Measurements from ENCODE around the gene YPEL4. TPM values are rescaled to one million over a fixed set of nuclear protein-coding genes. Genes with fewer than 3 reads are reported as not detected.

YPEL4 gene
- total RNA-seq, 1 experiment from 2014 or later = 0.16 TPM

- Mint-ChIP-seq H3K27ac (ENCODE audit: low read depth, unreplicated experiment) (peak overlapping the region; percentile 57), H3K36me3 (ENCODE audit: insufficient read depth, unreplicated experiment) (no peaks in the 10 kb centered on the region), H3K27me3 (ENCODE audit: insufficient read depth, unreplicated experiment) (no peaks in the 10 kb centered on the region), H3K9me3 (ENCODE audit: unreplicated experiment) (no peaks in the 10 kb centered on the region), H3K4me3 (ENCODE audit: unreplicated experiment) (no peak overlapping the region), H3K4me1 (ENCODE audit: insufficient read depth, unreplicated experiment) (no peaks in the 10 kb centered on the region)
- ChIA-PET CTCF (interaction anchor here (0.6 to 1.3 kb wide), 5 partner anchors 10 to 954 kb away, joined by 3 to 4 read pairs (median 3); no protein-coding TSS in a partner anchor), POLR2A (no interaction called here)
- DNase-seq (ENCODE audit: unreplicated experiment) = no peak
- no peak for TF ChIP-seq CTCF (IDR thresholded peaks at IDR 0.05; ENCODE audit: unreplicated experiment)
- BruUV-seq (replicated peaks) = no TSS peak
- intact Hi-C loops (cut with micrococcal nuclease) = no loop called here
Observed at GRCh38 chr11:57622263-57622662, 27.4 kb downstream of the YPEL4 start.

DNA sequence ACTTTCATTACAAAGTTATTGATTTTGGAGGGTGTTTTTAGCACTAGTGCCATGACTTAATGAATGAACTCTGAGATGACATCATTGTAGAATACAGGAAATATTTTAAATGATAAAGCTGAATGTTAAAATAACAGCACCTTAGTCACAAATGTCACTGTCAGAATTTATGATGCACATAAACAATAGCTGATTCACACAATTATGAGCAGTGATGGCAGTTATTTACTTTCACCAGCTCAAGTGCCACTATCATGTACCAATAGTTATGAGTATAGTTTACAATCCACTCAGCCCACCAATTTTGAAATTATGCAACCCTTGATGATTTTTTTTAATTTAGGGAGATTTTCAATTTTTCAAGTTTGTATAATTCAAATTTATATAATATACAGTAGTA lies 29.2 kb downstream of the YPEL4 start:
- no peak overlapping the region for H3K4me3 Mint-ChIP-seq (ENCODE audit: unreplicated experiment)
- H3K27me3 Mint-ChIP-seq (ENCODE audit: insufficient read depth, unreplicated experiment) = peaks cover 8% of the 10 kb centered on the region
- no peaks in the 10 kb centered on the region for H3K36me3 Mint-ChIP-seq (ENCODE audit: insufficient read depth, unreplicated experiment)
- no peak for TF ChIP-seq CTCF (IDR thresholded peaks at IDR 0.05; ENCODE audit: unreplicated experiment)
- intact Hi-C loops (cut with micrococcal nuclease) = no loop called here
- H3K4me1 Mint-ChIP-seq (ENCODE audit: insufficient read depth, unreplicated experiment) = no peaks in the 10 kb centered on the region
- no TSS peak for BruUV-seq (replicated peaks)
- no peak for DNase-seq (ENCODE audit: unreplicated experiment)
- H3K9me3 Mint-ChIP-seq (ENCODE audit: unreplicated experiment) = no peaks in the 10 kb centered on the region
- H3K27ac Mint-ChIP-seq (ENCODE audit: low read depth, unreplicated experiment) = no peak overlapping the region
- ChIA-PET POLR2A (no interaction called here), CTCF (interaction anchor here (0.7 to 1.0 kb wide), 4 partner anchors 21 to 1034 kb away, joined by 3 read pairs; no protein-coding TSS in a partner anchor)

GRCh38 chr11:57619331-57619730 lies 30.4 kb downstream of the YPEL4 start:
- TF ChIP-seq CTCF (IDR thresholded peaks at IDR 0.05; ENCODE audit: unreplicated experiment) = no peak
- H3K27me3 Mint-ChIP-seq (ENCODE audit: insufficient read depth, unreplicated experiment) = peaks cover 18% of the 10 kb centered on the region
- CTCF ChIA-PET = interaction anchor here (1.0 to 5.1 kb wide), 4 partner anchors 19 to 51 kb away, joined by 3 to 26 read pairs (median 4); no protein-coding TSS in a partner anchor
- H3K9me3 Mint-ChIP-seq (ENCODE audit: unreplicated experiment) = no peaks in the 10 kb centered on the region
- no peak for DNase-seq (ENCODE audit: unreplicated experiment)
- no peaks in the 10 kb centered on the region for H3K36me3 Mint-ChIP-seq (ENCODE audit: insufficient read depth, unreplicated experiment)
- no TSS peak for BruUV-seq (replicated peaks)
- intact Hi-C loops (cut with micrococcal nuclease) = no loop called here
- H3K4me1 Mint-ChIP-seq (ENCODE audit: insufficient read depth, unreplicated experiment) = no peaks in the 10 kb centered on the region
- H3K4me3 Mint-ChIP-seq (ENCODE audit: unreplicated experiment) = no peak overlapping the region
- POLR2A ChIA-PET = interaction anchor here (1.1 kb wide), 1 partner anchor 20 kb away, joined by 4 read pairs; no protein-coding TSS in a partner anchor
- H3K27ac Mint-ChIP-seq (ENCODE audit: low read depth, unreplicated experiment) = no peak overlapping the region

DNA sequence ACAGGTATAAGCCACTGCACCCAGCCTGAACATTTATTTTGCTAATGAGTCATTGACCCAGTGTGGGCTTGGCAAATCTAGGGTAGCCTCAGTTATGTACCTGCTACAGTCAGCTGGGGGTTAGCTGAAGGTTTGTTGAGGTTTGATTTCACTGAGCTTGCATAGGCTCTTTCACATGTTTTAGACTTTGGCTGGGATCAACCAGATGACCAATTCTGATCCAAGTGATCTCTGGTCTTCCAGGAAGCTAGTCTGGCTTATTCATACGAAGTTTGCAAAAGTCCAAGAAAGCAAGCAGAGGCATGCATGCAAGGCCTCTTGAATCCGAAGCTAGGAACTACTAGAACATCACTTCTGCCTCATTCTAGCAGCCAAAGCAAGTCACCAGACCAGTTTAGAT lies 31.3 kb downstream of the YPEL4 start:
- BruUV-seq (replicated peaks) = no TSS peak
- H3K27me3 Mint-ChIP-seq (ENCODE audit: insufficient read depth, unreplicated experiment) = peaks cover 26% of the 10 kb centered on the region

More for the DNA sequence above, 31.3 kb downstream of the YPEL4 start:
- TF ChIP-seq CTCF (IDR thresholded peaks at IDR 0.05; ENCODE audit: unreplicated experiment) = no peak
- ChIA-PET CTCF (interaction anchor here (0.6 to 5.1 kb wide), 7 partner anchors 9 to 1615 kb away, joined by 3 to 26 read pairs (median 4); no protein-coding TSS in a partner anchor), POLR2A (interaction anchor here (0.9 to 1.1 kb wide), 2 partner anchors 12 to 19 kb away, joined by 3 to 4 read pairs; no protein-coding TSS in a partner anchor)
- no peaks in the 10 kb centered on the region for H3K4me1 Mint-ChIP-seq (ENCODE audit: insufficient read depth, unreplicated experiment)
- no peaks in the 10 kb centered on the region for H3K36me3 Mint-ChIP-seq (ENCODE audit: insufficient read depth, unreplicated experiment)
- intact Hi-C loops (cut with micrococcal nuclease) = no loop called here
- no peaks in the 10 kb centered on the region for H3K9me3 Mint-ChIP-seq (ENCODE audit: unreplicated experiment)
- no peak overlapping the region for H3K4me3 Mint-ChIP-seq (ENCODE audit: unreplicated experiment)
- H3K27ac Mint-ChIP-seq (ENCODE audit: low read depth, unreplicated experiment) = no peak overlapping the region
- no peak for DNase-seq (ENCODE audit: unreplicated experiment)
